Vagina (tissue), 2 donors: Measurements from ENCODE around the gene PIMREG.

Experiments
- CTCF ChIP-seq, 3 experiments: fragments of 450-650 bp in 2 of 3; fragments of 200-600 bp in 1 of 3; sonication (generic) in 1 of 3; IDR thresholded peaks; one replicate each; pipeline ENCODE4 v1.5.1; 2017 to 2019; ENCODE audit warnings: antibody characterized with exemption in 3 of 3, mild to moderate bottlenecking in 2 of 3, moderate library complexity in 2 of 3
- POLR2A ChIP-seq, 2 donors: fragments of 450-650 bp; IDR thresholded peaks; one replicate each; pipeline ENCODE4 v1.6.1; 2017; ENCODE audit warnings: antibody characterized with exemption in 2 of 2, mild to moderate bottlenecking in 2 of 2, moderate library complexity in 2 of 2

GRCh38 chr17:6437466-6437865 is 6.8 kb upstream of the PIMREG start:
- TF ChIP-seq POLR2A (IDR thresholded peaks at IDR 0.05) (no peak), CTCF (IDR thresholded peaks at IDR 0.05) (no peak)
